CD4-positive, alpha-beta T cell (primary cell): Measurements from ENCODE around the gene SHOX. TPM values are rescaled to one million over a fixed set of nuclear protein-coding genes. Genes with fewer than 3 reads are reported as not detected.

Experiments used
- ATAC-seq: fragments of 200-7000 bp; cut with Tn5 transposase; one replicate; pipeline ENCODE4 v1.10.0; 2022; ENCODE audit warnings: mild to moderate bottlenecking; ENCODE audit not compliant: poor library complexity
- CTCF ChIA-PET: fragments of 350-600 bp; sonication (Branson Sonifier 250); formaldehyde crosslinking; loops from one replicate; lab custom pipeline; 2021; ENCODE audit warnings: antibody characterized with exemption, inconsistent platforms; lab: Charles Lee
- POLR2A ChIA-PET: fragments of 350-600 bp; sonication (Branson Sonifier 250); formaldehyde crosslinking; loops from one replicate; lab custom pipeline; 2021; ENCODE audit warnings: antibody characterized with exemption, inconsistent platforms; lab: Charles Lee
- DNase-seq, 14 experiments: peaks; one replicate each; pipeline ENCODE4 v3.0.0-alpha.2; 2013 to 2020; ENCODE audit warnings: mixed read lengths in 2 of 14
- H3K27ac ChIP-seq, 2 donors: one replicate each; pipeline versions ENCODE4 v1.5.1 to v1.7.0; 2013; ENCODE audit warnings: low read length in 2 of 2, low read depth in 1 of 2, mild to moderate bottlenecking in 1 of 2
- H3K27me3 ChIP-seq, 2 experiments: 1 replicate in 1 of 2; 2 replicates in 1 of 2; pipeline versions ENCODE4 v1.6.1 to v1.7.0; 2013; ENCODE audit warnings: low read length in 2 of 2, control low read depth in 1 of 2, mild to moderate bottlenecking in 1 of 2, moderate library complexity in 1 of 2; ENCODE audit not compliant: insufficient read depth in 2 of 2, control insufficient read depth in 1 of 2
- H3K36me3 ChIP-seq: one replicate; pipeline ENCODE4 v1.6.1; 2013; ENCODE audit warnings: low read length, control low read depth; ENCODE audit not compliant: insufficient read depth
- H3K4me1 ChIP-seq: one replicate; pipeline ENCODE4 v1.6.1; 2013; ENCODE audit warnings: low read length, control low read depth; ENCODE audit not compliant: insufficient read depth
- H3K4me3 ChIP-seq: one replicate; pipeline ENCODE4 v1.5.1; 2013; ENCODE audit warnings: mild to moderate bottlenecking, low read length, moderate library complexity
- H3K9me3 ChIP-seq, 2 experiments: 1 replicate in 1 of 2; 2 replicates in 1 of 2; pipeline versions ENCODE4 v1.6.1 to v1.7.0; 2013; ENCODE audit warnings: low read length in 2 of 2, mild to moderate bottlenecking in 2 of 2, control low read depth in 1 of 2, moderate library complexity in 1 of 2; ENCODE audit not compliant: control insufficient read depth in 1 of 2, insufficient read depth in 1 of 2
- H3K27ac Mint-ChIP-seq: one replicate; pipeline ENCODE4 v1.8.0; 2020; ENCODE audit warnings: mixed read lengths
- H3K27me3 Mint-ChIP-seq: one replicate; pipeline ENCODE4 v1.8.0; 2021; ENCODE audit warnings: mixed read lengths
- H3K36me3 Mint-ChIP-seq: one replicate; pipeline ENCODE4 v1.8.0; 2021; ENCODE audit warnings: low read depth, mixed read lengths
- H3K4me1 Mint-ChIP-seq: one replicate; pipeline ENCODE4 v1.8.0; 2021; ENCODE audit warnings: low read depth, mixed read lengths
- H3K4me3 Mint-ChIP-seq: one replicate; pipeline ENCODE4 v1.8.0; 2020; ENCODE audit warnings: mild to moderate bottlenecking, mixed read lengths
- H3K9me3 Mint-ChIP-seq: one replicate; pipeline ENCODE4 v1.8.0; 2020; ENCODE audit warnings: mixed read lengths
- CTCF ChIP-seq: fragments of 200-600 bp; IDR thresholded peaks from one replicate; pipeline ENCODE4 v1.8.0; 2022; ENCODE audit warnings: antibody characterized with exemption, mild to moderate bottlenecking
- intact Hi-C, 2 experiments: fragments of 100-400 bp; cut with DNase I in 1 of 2; cut with micrococcal nuclease in 1 of 2; formaldehyde crosslinking; loops; one replicate each; pipeline versions ENCODE4 v1.15.1 to v1.9.0; 2023 to 2025; cut with DNase I, micrococcal nuclease
- polyA plus RNA-seq, 2 donors: library from polyadenylated mRNA; unstranded; fragments of 120-200 nt; gene quantifications; one replicate each; pipeline ENCODE4 v1.2.1, GENCODE V29; 2013
- total RNA-seq, 174 experiments: library from RNA in 2 of 174; stranded (reverse) in 2 of 174; gene quantifications; one replicate each; pipeline ENCODE4 v1.2.3 and lab custom pipeline; 2021 to 2026

SHOX gene
- not detected for total RNA-seq
- polyA plus RNA-seq (2013, experiment 1 of 2) = not detected
- 0.01 TPM for polyA plus RNA-seq (2013, experiment 2 of 2)
- 0 to 0.27 (median 0) reads per million in 172 experiments for total RNA-seq (lab: John Stamatoyannopoulos, UW)

DNA sequence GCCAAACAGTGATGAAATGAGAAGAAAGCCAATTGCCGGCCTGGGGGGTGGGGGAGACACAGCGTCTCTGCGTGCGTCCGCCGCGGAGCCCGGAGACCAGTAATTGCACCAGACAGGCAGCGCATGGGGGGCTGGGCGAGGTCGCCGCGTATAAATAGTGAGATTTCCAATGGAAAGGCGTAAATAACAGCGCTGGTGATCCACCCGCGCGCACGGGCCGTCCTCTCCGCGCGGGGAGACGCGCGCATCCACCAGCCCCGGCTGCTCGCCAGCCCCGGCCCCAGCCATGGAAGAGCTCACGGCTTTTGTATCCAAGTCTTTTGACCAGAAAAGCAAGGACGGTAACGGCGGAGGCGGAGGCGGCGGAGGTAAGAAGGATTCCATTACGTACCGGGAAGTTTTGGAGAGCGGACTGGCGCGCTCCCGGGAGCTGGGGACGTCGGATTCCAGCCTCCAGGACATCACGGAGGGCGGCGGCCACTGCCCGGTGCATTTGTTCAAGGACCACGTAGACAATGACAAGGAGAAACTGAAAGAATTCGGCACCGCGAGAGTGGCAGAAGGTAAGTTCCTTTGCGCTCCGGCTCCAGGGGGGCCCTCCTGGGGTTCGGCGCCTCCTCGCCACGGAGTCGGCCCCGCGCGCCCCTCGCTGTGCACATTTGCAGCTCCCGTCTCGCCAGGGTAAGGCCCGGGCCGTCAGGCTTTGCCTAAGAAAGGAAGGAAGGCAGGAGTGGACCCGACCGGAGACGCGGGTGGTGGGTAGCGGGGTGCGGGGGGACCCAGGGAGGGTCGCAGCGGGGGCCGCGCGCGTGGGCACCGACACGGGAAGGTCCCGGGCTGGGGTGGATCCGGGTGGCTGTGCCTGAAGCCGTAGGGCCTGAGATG is at the start of gene SHOX:
Gene SHOX, plus strand, starts transcription at position 180 of the 885 bp plus-strand sequence. Its CDS starts 107 bp downstream, at position 287.
- Histone ChIP-seq H3K36me3 (no peaks in the 10 kb centered on the region), H3K27ac (no peak within 1 kb of the TSS), H3K9me3 (peaks cover 0 to 61% of the 10 kb centered on the region in 2 experiments), H3K4me3 (no peak within 1 kb of the TSS), H3K4me1 (no peaks in the 10 kb centered on the region), H3K27me3 (peaks cover 60 to 65% of the 10 kb centered on the region in 2 experiments)
- ATAC-seq (no peak), DNase-seq (no peak)
- intact Hi-C loops = no loop called here
- ChIA-PET CTCF (no interaction called here), POLR2A (no interaction called here)
- no peak within 1 kb of the TSS for H3K4me3 Mint-ChIP-seq
- no peak within 1 kb of the TSS for H3K27ac Mint-ChIP-seq
- H3K27me3 Mint-ChIP-seq = peaks cover 67% of the 10 kb centered on the region
- H3K4me1 Mint-ChIP-seq = peaks cover 4% of the 10 kb centered on the region
- H3K36me3 Mint-ChIP-seq = no peaks in the 10 kb centered on the region
- no peaks in the 10 kb centered on the region for H3K9me3 Mint-ChIP-seq
- TF ChIP-seq CTCF = no peak

- Mint-ChIP-seq H3K27ac (no peak overlapping the region), H3K9me3 (peaks cover 15% of the 10 kb centered on the region), H3K27me3 (peaks cover 3% of the 10 kb centered on the region), H3K4me1 (no peaks in the 10 kb centered on the region), H3K4me3 (no peak overlapping the region), H3K36me3 (no peaks in the 10 kb centered on the region)
- no peak for TF ChIP-seq CTCF
- ATAC-seq (no peak), DNase-seq (no peak)
- Histone ChIP-seq H3K4me1 (no peaks in the 10 kb centered on the region), H3K27me3 (no peaks in the 10 kb centered on the region), H3K4me3 (no peak overlapping the region), H3K9me3 (peaks cover 6 to 16% of the 10 kb centered on the region in 2 experiments), H3K36me3 (no peaks in the 10 kb centered on the region), H3K27ac (no peak overlapping the region)
- ChIA-PET CTCF (no interaction called here), POLR2A (no interaction called here)
- intact Hi-C loops = no loop called here
These were observed 49.5 kb upstream of the SHOX start for GRCh38 chrX:581066-581465.

DNA sequence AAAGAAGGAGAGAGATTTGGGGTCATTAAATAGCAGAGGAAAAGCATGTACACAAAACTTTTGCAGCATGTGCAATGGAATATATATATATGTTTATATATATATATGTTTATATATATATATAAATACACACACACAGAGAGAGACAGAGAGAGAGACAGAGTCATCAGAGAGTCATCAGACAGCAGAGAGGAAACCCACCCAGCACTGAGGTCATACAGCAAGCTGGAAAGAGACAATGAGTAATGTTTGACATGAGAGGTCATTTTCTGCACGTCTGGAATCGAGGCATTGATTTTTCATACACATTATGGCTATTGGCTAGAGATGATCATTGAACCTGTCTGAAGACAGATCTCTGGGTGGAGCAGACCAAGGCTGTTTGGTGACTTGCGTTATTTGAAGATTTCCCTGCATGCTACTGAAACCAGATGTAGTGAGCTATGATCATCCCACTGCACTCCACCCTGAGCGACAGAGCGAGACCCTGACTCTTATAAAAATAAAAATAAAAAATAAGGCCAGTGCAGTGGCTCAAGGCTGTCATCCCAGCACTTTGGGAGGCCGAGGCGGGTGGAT is 48.8 kb upstream of the SHOX start:
- peaks cover 14% of the 10 kb centered on the region for H3K9me3 Mint-ChIP-seq
- POLR2A ChIA-PET = no interaction called here
- H3K4me3 Mint-ChIP-seq = no peak overlapping the region
- H3K27ac Mint-ChIP-seq = no peak overlapping the region
- H3K36me3 Mint-ChIP-seq = no peaks in the 10 kb centered on the region
- H3K4me1 ChIP-seq = no peaks in the 10 kb centered on the region
- CTCF ChIA-PET = no interaction called here
- no peak overlapping the region for H3K4me3 ChIP-seq
- H3K9me3 ChIP-seq = peaks cover 3 to 16% of the 10 kb centered on the region in 2 experiments
- H3K4me1 Mint-ChIP-seq = no peaks in the 10 kb centered on the region
- intact Hi-C loops = no loop called here
- H3K36me3 ChIP-seq = no peaks in the 10 kb centered on the region
- H3K27me3 ChIP-seq = no peaks in the 10 kb centered on the region
- peaks cover 3% of the 10 kb centered on the region for H3K27me3 Mint-ChIP-seq
- ATAC-seq (no peak), DNase-seq (no peak)
- no peak for TF ChIP-seq CTCF
- no peak overlapping the region for H3K27ac ChIP-seq
